ENCODE data around the gene ADH7.
"Not testable (repeated sequence)": the region's sequence is repeated elsewhere in the genome, so short reads cannot be mapped to it uniquely, and the experiment has no call there.

ADH7 gene

DNA sequence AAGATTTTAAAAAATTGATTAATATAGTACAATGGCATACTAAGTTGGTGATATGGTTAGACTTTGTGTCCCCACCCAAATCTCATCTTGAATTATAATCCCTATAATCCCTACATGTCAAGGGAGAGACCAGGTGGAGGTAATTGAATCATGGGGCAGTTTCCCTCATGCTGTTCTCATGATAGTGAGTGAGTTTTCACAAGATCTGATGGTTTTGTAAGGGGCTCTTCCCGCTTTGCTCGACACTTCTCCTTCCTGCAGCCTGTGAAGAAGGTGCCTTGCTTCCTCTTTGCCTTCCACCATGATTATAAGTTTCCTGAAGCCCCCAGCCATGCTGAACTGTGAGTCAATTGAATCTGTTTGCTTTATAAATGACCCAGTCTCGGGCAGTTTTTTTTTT is 20.2 kb downstream of the ADH7 start:
- DNase-seq: not testable (repeated sequence)

DNA sequence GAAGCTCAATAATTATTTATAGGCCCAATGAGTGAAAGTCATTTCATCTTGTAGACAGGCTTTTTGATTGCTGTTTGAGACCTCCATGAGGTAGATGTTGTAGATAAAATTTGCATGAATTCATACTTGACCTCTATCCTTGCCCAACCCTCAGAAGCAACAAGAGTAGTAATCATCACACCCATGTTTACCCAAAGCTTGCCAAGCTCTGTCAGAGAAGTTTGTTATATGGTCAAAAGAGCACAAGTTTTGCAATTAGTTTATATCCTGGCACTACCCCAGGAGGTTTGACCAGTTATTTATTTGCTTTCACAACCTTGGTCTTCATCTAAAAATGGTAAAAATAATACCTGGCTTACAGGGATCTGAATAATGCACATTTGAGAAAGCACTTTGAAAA is 20.7 kb downstream of the ADH7 start:
- no peak for DNase-seq

DNA sequence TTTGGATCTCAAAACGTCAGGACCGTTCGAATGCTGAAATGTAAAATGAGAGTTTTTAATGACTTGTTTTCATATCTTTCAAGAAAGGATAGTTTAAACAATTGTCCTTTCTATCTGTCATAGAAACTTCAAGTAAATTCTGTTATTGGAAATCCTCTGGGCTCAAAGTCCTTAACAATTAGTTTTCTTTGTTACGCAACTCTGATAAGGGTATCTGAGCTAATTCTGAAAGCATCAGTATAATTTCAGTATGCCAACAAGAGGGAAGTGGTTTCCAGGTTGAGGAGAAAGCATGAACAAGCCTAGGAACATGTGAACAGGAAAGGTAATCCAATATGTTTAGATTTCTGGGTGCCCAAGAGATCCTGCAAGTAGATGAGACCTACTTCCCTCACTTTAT is 22.0 kb downstream of the ADH7 start:
- no peak for DNase-seq

DNA sequence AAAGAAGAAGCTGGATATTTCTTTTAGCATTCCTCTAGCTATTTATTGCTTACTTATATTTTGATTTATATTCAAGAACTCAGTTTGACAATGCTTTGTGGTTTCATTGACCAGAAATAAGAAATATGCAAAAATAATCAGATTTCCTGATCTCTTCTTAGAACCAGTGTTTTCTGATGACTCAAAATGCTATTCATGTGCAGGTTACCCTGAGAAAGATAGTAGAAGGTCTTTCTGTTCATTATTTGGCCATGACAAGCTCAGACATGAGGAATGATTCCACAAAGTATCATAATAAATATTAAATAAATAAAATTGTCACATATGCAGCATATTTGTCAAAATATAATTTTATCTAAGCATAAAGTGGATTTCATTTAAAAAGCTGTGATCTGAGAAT is 24.1 kb downstream of the ADH7 start:
- DNase-seq: no peak

DNA sequence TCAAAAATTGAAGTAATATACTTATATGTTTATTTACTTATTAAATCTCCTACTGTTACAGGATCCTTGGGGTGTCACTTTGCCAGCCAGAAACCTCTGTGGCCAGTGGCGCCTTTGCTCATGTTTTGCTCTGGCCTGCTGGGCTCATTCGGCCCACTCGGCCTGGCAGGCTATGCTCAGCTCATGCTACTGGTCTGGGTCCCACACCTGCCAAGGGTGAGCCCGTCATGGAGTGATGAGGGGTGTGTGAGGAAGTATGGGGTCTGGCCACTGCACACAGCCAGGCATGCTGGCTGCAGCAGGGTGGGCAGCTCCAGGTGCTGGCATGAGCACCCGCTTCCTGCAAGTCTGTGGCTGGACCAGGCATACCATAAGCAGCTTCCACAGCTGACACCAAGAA is 25.1 kb downstream of the ADH7 start:
- no peak for DNase-seq

DNA sequence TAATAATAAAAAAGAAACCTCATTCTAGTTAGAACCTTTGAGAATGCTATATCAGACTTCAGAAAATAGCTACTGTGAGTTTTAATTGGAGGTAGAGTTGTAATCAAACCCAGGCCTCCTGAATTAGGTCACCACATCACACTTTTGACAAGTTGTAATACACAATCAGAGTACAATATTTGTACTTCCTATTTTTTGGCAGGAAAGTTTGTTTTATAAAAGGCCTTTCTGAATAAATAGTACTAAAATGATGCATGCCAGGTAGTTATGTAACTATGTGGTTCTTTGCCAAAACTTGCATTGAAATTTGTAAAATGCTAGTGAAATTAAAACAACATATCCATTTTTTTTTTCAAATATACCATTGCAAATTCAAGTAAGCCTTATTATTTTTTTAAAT is 26.8 kb downstream of the ADH7 start:
- no peak for DNase-seq

DNA sequence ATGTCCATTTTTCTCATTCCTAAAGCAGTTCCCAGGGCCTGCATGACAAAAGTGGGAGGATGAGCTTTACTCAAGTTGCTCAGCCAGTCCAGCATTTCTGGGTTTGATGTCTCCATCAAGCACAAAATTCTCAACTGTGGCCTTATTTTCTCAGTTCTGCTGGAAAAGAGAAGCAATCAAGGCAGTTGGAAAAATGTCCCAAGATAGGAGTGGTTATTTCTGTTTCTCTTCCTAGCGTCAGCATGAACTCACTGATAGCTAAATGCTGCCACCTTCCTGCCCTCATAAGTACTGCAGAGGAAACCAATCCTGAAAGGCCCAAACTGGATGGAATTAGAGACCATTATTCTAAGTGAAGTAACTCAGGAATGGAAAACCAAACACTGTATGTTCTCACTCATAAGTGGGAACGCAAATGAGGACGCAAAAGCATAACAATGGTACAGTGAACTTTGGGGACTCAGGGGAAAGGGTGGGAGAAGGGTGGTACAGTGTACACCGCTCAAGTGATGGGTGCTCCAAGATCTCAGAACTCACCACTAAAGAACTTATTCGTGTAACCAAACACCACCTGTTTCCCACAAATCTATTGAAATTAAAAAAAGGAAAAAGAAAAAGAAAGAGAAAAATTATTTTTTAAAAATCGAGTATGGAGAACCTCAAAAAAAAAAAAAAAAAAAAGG is 29.6 kb downstream of the ADH7 start:
- DNase-seq: peak; percentile 78

DNA sequence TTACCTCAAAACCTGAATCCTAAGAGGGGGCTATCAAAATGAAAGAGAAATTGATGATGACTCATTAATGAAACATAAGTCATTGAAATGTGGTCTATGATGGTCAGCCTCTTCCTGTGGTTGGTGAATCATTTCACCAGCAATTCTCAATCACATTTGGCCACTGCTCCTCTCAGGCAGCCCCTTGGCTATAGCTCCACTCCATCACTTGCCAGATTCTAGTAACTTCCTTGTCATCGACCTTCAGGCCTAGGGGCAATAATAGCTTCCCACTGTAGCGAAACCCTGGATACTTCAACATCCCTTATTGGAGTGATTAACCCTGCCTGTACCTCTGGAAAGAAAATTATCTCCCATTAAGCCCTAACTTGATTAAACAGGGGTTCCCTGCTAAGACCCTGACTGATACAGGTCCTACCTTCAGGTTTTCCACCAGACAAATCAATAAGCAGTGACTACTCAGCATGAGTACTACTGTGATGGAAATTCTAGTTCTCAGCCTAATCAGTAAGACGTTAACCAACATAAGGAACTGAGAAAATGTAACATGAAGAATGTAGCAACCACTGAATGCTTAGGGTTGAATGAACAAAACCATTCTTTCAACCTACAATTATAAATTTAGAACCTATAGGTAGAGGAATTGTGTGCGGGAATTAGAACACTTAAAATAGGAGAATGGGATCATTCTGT is 30.4 kb downstream of the ADH7 start:
- DNase-seq: peak; percentile 27

DNA sequence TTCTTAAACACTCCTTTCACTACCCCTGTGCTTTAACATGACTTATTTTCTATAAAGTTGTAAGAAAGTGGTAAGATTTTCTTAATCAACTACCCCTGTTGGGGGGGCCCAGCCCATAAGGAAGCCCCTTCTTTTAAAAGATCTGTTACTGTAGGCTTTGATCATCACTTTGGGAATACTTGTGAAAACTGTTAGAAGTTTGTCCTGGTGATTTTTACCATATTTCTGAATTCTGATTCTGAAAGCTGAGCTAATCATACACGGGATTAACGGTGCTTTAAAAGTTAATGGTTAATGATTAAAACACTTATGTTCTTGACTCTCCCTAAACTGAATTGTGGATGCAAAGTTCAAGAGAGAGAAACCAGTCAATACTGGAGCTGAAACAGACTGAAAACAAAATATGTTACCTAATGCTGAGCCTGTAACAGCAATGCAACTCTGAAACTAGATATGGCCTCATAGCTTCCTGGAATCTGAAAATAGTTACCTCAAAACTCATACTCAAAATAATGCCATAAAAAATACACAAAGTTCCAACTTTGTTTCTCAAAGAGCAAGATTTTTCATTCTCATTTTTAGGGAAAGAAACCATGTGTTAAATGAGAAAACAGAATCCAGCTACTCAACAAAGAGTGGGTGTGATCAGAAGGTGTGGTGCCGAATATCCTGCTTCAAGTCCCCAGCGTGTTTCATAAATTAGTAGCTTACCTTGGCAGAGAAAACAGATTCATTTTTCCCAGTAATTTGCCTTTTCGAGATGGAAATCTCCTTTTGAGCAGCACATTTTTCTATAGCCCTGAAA is 31.6 kb downstream of the ADH7 start:
- DNase-seq: no peak

DNA sequence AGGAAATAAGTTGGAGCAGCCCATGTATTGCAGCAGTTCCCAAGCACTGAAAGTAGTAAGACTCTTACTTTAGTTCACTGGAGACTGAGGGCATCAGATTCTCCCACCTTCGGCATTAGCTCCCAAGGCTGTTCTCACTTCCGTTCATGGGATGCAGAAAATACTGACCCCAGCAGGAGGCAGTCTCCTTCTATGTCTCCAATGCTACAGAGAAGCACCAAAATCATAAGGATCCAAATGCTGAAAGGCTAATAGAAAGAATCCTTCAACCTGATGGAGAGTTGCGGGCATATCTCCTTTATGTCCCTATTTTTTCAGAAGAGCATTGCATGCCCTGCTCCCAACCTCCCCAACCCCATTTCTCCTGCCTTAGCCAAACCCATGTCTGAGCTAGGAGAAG is 32.4 kb downstream of the ADH7 start:
- no peak for DNase-seq

DNA sequence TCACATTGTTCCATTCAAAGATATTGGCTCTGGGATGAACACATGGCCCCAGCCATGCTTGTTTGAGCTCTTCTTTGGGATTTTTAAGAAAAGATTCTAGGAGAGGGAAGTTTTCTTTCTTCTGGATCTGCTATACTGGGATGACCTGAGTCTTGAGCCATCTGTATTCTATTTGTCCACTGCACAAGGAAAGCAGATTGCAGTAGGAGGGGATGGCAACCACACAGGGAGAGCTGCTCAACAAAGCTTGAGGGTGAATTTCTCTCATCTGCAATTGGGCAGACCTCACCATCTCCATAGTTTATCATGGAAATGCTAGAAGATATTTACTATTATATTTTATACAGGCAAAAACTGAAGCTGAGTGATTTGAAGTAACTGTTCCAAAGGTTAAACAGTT is 34.3 kb downstream of the ADH7 start:
- no peak for DNase-seq

DNA sequence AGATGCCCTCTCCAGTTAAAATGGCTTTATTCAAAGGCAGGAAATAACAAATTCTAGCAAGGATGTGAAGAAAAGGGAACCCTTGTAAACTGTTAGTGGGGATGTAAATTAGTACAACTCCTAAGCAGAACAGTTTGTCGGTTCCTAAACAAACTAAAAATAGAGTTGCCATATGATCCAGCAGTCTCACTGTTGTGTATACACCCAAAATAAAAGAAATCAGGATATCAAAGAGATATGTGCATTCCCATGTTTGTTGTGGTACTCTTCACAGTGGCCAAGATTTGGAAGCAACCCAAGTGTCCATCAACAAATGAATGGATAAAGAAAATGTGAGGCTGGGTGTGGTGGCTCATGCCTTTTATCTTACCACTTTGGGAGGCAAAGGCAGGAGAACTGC is 36.1 kb downstream of the ADH7 start:
- no peak for DNase-seq

DNA sequence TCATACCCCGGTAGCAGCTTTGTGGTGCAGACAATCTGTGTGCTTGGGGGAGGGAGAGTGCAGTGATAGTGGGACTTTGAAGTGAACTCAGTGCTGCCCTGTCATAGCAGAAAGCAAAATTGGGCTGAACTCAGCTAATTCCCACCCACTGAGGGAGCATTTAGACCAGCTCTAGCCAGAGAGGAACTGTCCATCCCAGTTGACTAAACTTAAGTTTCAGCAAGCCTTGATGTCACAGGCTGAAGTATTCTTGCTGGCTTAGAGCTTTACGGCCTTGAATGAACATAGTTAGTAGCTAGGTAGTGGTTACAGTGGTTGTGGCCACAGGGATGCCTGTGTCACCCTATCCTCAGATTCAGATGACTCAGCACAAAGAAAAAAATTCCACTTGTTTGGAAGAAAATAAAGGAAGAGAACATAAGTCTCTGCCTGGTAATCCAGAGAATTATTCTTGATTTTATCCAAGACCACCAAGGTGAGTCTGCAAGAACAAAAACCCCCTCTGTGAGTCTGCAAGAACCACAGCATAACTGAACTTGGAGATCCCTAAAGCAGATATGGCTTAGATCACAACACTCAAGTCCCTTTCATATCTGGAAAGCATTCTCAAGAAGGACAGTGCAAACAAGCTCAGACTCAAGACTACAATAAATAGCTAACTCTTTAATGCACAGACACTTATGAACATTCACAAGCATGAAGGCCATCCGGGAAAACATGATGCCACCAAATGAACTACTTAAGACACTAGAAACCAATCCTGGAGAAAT is 39.4 kb downstream of the ADH7 start:
- no peak for DNase-seq

DNA sequence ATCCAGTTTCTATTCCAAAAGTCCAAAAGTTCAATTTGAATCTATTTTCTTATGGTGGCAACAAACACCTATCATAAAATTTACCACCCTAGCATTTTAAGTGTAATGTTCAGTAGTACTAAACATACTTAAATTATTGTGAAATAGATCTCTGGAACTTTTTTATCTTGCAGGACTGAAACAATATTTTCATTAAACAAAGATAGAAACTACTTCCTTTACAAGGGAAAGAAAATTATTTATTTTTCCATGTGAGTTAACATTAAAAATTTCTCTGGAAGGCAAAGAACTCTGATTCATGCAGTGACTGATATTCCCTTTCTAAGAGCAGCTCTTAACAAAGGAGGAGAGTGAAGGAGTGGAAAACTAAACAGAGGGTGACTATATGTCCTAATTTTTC is 40.2 kb downstream of the ADH7 start:
- no peak for DNase-seq

DNA sequence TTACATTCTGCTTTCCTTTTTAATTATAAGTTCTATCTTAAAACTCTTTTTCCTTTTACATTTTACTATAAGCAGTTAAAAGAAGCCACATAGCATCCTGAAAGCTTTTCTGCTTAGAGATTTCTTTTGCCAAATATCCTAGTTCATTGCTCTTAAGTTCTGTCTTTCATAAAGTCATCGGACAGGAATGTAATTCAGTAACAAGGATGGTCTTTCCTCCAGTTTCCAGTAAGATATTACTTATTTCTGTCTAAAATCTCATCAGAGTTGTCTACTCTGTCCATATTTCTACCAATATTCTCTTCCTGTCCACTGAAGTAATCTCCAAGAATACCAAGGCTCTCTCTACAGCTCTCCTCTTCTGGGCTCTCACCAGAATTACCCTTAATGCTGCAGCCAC is 45.1 kb downstream of the ADH7 start:
- DNase-seq: no peak

DNA sequence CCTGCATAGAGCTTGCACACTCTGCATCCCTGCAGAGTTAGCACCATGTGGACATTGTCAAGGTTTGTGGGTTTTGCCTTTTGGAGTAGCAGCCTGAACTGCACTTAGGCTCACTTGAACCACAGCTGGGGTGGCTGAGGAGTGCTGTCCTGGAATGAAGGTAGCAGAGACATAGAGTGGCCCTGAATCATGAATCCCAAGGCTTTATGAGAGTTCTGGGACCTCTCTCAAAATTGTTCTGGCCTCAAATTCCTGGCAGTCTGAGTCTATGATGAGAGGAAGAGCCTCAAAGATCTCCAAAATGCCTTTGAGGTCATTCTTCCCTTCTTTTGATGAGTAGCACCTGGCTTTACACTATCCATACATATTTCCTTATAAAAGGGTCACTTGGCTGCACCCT is 45.5 kb downstream of the ADH7 start:
- DNase-seq: no peak

DNA sequence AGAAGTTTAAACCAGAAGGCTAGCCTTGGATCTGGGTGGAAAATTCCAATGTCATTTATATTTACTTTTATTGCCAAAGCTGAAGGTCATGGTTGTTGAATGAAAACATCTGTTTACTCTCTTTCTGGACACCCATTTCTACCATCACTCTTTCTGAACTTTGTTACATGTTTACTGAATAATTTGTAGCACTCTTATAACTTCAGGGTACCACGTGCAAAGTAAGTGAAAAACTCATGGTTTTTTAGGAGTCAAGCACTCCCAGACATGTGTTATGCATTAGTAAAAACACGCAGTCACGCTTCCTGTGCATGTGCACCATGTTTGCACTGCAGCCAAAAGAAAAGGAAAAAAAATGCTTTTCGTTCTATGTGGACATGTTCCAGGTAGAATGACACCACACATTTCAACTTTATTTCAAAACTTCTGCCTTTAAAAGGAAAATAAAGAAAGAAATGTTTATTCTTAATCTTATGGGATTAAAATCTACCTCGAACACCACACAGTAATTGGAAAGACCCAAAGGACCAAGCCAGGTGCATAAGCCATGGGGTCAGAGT is 51.2 kb downstream of the ADH7 start:
- peak; percentile 40 for DNase-seq

DNA sequence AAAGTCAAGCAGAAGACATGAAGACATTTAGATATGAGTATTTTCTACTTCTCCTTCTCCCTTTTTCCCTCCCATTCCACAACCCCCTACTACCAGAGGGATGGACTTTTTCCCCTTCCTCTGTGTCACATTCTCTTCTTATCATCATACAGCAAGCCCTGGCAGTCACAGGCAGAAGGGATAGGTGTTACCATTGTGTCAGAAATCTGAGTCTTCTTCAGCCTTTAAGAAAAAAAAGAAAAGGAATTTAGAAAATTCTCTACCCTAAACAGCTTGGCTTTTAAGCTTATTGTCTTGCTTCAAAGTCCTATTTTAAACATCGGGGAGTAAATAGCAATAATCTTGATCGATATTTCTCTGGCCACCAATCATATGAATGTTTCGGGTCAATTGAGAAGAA is 51.7 kb downstream of the ADH7 start:
- DNase-seq: no peak

DNA sequence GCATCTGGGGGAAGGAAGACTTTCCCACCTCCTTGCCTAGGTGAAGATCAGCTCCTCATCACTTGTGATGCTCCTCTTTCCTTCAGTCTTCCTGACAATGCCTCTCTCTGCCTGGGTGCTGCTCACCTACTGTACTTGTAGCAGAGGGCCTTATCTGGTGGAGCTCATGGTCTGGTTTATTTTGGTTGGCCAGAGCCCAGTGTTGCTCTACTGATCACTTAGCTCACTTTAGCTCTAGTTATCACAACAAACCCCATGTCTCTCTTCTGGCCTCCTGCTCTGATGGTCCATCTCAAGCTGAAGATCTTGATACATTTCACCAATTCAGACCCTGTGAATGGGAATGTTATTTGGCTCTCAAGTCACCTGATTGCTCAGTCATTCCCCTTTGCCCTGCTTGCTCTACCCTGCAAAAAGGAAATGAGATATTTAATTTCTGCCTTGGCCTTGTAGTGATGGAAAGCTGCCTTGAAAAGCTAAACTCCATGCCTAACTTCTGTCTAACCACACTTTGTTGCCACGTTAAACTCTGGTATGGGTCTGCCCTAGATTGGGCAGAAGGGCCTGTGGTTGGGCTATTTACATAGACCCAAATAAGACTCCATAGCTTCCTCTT is 52.3 kb downstream of the ADH7 start:
- no peak for DNase-seq

DNA sequence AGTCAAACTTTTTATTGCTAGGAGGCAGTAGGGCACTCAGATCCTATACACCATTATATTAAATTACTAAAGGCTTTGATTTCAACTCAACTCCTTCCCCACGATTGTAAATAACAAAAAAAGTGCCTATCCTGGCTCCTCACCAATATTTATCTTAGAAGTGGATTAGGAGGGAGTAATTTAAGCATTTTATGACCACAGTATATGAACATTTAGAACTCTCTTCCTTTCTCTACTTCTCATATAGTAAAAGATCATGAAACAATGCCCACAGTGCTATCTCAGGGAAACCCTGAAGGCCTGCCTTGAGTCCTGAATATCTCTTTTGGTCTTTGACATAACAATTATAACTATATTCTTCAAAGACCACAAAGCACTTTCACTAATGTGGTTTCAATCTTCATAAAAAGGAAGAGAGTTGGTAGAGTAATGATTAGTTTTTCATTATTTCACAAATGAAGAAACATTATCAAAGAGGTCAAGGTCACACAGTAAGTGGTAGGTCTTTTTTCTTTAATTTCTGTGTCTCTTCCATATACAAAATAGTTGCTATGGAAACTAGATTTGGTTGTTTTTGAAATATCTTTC is 53.5 kb downstream of the ADH7 start:
- DNase-seq: no peak

DNA sequence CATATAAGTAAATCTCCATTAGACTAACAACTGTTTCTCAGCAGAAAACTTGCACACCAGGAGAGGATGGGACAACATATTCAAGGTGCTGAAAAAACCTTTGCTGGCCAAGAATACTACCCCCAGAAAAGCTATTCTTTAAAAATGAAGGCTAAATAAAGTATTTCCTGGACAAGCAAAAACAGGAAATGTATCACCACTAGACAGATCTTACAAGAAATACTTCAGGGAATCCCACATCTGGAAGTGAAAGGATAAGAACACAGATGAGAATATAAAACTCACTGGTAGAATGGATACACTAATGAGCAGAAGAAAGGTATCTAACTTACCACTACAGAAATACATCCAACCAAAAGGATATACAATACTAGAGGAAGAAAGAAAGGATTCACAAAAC is 55.6 kb downstream of the ADH7 start:
- DNase-seq: no peak

DNA sequence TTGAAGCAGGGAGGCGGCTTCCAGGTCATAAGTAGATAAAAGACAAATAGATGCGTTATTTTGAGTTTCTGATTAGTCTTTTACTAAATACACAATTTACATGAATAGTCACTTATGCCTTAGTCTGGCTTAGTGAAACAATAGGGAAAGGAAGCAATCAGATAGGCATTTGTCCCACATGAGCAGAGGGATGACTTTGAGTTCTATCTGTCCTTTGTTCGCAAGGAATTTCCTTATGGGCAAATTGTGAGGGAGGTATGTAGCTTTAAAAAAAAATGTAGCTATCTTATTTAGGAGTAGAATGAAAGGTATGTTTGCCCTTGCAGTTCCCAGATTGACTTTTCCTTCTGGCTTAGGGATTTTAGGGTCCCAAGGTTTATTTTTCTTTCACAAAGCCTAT is 56.3 kb downstream of the ADH7 start:
- no peak for DNase-seq
